ENCODE results near the gene MAGI2.

DNA sequence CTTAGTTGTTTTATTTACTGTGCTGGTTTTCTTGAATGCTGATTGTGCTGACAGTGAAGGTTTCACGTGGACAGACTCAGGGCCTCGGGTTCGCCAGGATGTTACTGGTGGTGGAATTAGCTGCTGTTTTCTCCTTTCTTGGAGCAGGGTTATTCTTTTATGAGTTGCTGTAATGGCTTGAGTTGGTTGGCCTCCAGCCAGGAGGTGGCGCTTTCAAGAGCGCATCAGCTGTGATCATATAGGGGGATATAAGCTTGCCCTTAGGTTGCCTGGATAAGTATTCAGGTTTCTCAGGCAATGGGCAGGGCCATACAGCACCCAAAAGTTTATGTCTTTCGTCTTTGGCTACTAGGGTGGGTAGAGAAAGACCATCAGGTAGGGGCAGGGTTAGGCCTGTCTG is 913.6 kb downstream of the MAGI2 start:
- TF ChIP-seq, protein P1, sequence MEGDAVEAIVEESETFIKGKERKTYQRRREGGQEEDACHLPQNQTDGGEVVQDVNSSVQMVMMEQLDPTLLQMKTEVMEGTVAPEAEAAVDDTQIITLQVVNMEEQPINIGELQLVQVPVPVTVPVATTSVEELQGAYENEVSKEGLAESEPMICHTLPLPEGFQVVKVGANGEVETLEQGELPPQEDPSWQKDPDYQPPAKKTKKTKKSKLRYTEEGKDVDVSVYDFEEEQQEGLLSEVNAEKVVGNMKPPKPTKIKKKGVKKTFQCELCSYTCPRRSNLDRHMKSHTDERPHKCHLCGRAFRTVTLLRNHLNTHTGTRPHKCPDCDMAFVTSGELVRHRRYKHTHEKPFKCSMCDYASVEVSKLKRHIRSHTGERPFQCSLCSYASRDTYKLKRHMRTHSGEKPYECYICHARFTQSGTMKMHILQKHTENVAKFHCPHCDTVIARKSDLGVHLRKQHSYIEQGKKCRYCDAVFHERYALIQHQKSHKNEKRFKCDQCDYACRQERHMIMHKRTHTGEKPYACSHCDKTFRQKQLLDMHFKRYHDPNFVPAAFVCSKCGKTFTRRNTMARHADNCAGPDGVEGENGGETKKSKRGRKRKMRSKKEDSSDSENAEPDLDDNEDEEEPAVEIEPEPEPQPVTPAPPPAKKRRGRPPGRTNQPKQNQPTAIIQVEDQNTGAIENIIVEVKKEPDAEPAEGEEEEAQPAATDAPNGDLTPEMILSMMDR (IDR thresholded peaks at IDR 0.05) = no peak
- TF ChIP-seq POLR2A (IDR thresholded peaks at IDR 0.05) = no peak
